GM12878 (cell line): Measurements from ENCODE around the gene DCAF4. TPM values are rescaled to one million over a fixed set of nuclear protein-coding genes. Genes with fewer than 3 reads are reported as not detected.
A peak's percentile ranks its signal among the peaks of the same experiment; 100 is the strongest.

Experiments
- ATAC-seq: fragments of 200-7000 bp; cut with Tn5 transposase; 3 replicates; pipeline ENCODE4 v1.9.1; 2020; ENCODE audit warnings: mild to moderate bottlenecking, moderate library complexity
- Bru-seq: library from RNA; stranded (reverse); fragments of 400-500 nt; gene quantifications from one replicate; lab custom pipeline; 2021; lab: Mats Ljungman, UMichigan
- BruChase-seq, 2 experiments: library from RNA; stranded (reverse); fragments of 400-500 nt; gene quantifications; one replicate each; lab custom pipeline; 2021; lab: Mats Ljungman, UMichigan
- BruUV-seq: library from RNA; stranded (reverse); fragments of 400-500 nt; replicated peaks from 2 replicates; lab custom pipeline; 2021; lab: Mats Ljungman, UMichigan
- CTCF ChIA-PET: fragments of 300-600 bp; sonication (Branson Sonifier 250); formaldehyde crosslinking; extraction: SDS; loops from one replicate; lab custom pipeline; 2021; ENCODE audit warnings: inconsistent platforms; lab: Yijun Ruan, JAX
- POLR2A ChIA-PET: fragments of 350-600 bp; formaldehyde crosslinking; extraction: SDS; loops from one replicate; lab custom pipeline; 2021; ENCODE audit warnings: inconsistent platforms; lab: Charles Lee
- RAD21 ChIA-PET: fragments of 300-600 bp; sonication (Branson Sonifier 250); formaldehyde crosslinking; loops from one replicate; lab custom pipeline; 2023; ENCODE audit warnings: antibody characterized with exemption; ENCODE audit not compliant: unreplicated experiment; lab: Charles Lee
- SMC1A ChIA-PET: fragments of 300-600 bp; sonication (Branson Sonifier 250); formaldehyde crosslinking; loops from one replicate; lab custom pipeline; 2023; ENCODE audit not compliant: unreplicated experiment, uncharacterized antibody; lab: Charles Lee
- DNase-seq: peaks from one replicate; pipeline ENCODE4 v3.0.0-alpha.2; 2011; ENCODE audit warnings: low read depth, low spot score
- FAIRE-seq: peaks from 3 replicates; lab custom pipeline; 2011; peaks lifted over from hg19 to GRCh38; lab: Jason Lieb, UNC
- H2AFZ ChIP-seq: 2 replicates; pipeline ENCODE4 v1.6.0; 2011; ENCODE audit warnings: low read depth, low read length, control low read depth; ENCODE audit not compliant: control insufficient read depth
- H3K27ac ChIP-seq: 2 replicates; pipeline ENCODE4 v1.5.1; 2011; ENCODE audit warnings: control low read depth; ENCODE audit not compliant: control insufficient read depth, insufficient read depth
- H3K27me3 ChIP-seq, 2 experiments: replicated peaks in 1 of 2; 2 replicates each; pipeline versions ENCODE4 v1.6.0 to v1.6.1; 2011; ENCODE audit warnings: low read length in 1 of 2; ENCODE audit not compliant: control insufficient read depth in 2 of 2, insufficient read depth in 2 of 2
- H3K36me3 ChIP-seq, 2 experiments: 2 replicates each; pipeline ENCODE4 v1.5.1; 2011; ENCODE audit warnings: low read length in 1 of 2; ENCODE audit not compliant: control insufficient read depth in 2 of 2, insufficient read depth in 2 of 2
- H3K4me1 ChIP-seq: 2 replicates; pipeline ENCODE4 v1.6.1; 2011; ENCODE audit warnings: mild to moderate bottlenecking, low read length, moderate library complexity, mixed read lengths; ENCODE audit not compliant: control insufficient read depth, insufficient read depth
- H3K4me2 ChIP-seq: 2 replicates; pipeline ENCODE4 v1.6.0; 2011; ENCODE audit warnings: control low read depth; ENCODE audit not compliant: control insufficient read depth, insufficient read depth
- H3K4me3 ChIP-seq: fragments of 200-600 bp; sonication (generic); 2 replicates; pipeline ENCODE4 v1.5.1; 2016
- H3K79me2 ChIP-seq: 2 replicates; pipeline ENCODE4 v1.6.0; 2011; ENCODE audit warnings: low read length; ENCODE audit not compliant: control insufficient read depth, insufficient read depth
- H3K9ac ChIP-seq: 2 replicates; pipeline ENCODE4 v1.8.0; 2011; ENCODE audit warnings: low read length, control low read depth, mixed read lengths; ENCODE audit not compliant: control insufficient read depth, insufficient read depth
- H3K9me3 ChIP-seq: replicated peaks from 3 replicates; pipeline ENCODE4 v1.5.1; 2011; ENCODE audit warnings: mild to moderate bottlenecking, low read length; ENCODE audit not compliant: control insufficient read depth, insufficient read depth
- H4K20me1 ChIP-seq: 2 replicates; pipeline ENCODE4 v1.6.0; 2011; ENCODE audit not compliant: control insufficient read depth, insufficient read depth
- CTCF ChIP-seq, 3 experiments: IDR thresholded peaks in 2 of 3; conservative IDR thresholded peaks in 1 of 3; 2 replicates each; pipeline ENCODE4 v1.5.1; 2011; ENCODE audit warnings: low read depth in 3 of 3, low read length in 3 of 3, mild to moderate bottlenecking in 3 of 3, control low read depth in 2 of 3, moderate library complexity in 2 of 3, inconsistent platforms in 1 of 3, mixed read lengths in 1 of 3; ENCODE audit not compliant: control insufficient read depth in 2 of 3, insufficient read depth in 1 of 3; ENCODE audit errors: extremely low read depth in 1 of 3
- E4F1 ChIP-seq: fragments of 450-650 bp; IDR thresholded peaks from 2 replicates; pipeline ENCODE4 v1.6.1; 2018; ENCODE audit warnings: borderline replicate concordance, mild to moderate bottlenecking; ENCODE audit not compliant: partially characterized antibody
- FOS ChIP-seq: IDR thresholded peaks from 3 replicates; pipeline ENCODE4 v1.6.1; 2011; ENCODE audit warnings: borderline replicate concordance; ENCODE audit not compliant: insufficient read length; ENCODE audit errors: extremely low read depth
- IKZF1 ChIP-seq: fragments of 450-650 bp; conservative IDR thresholded peaks from 2 replicates; pipeline ENCODE4 v1.6.1; 2017; ENCODE audit warnings: antibody characterized with exemption, mild to moderate bottlenecking
- LARP7 ChIP-seq: fragments of 450-650 bp; IDR thresholded peaks from 2 replicates; pipeline ENCODE4 v1.6.1; 2017; ENCODE audit warnings: mild to moderate bottlenecking
- MEF2A ChIP-seq: IDR thresholded peaks from 2 replicates; pipeline ENCODE4 v1.6.1; 2011; ENCODE audit warnings: low read depth, mild to moderate bottlenecking, low read length, moderate library complexity; ENCODE audit not compliant: insufficient read depth
- NFYB ChIP-seq: IDR thresholded peaks from 2 replicates; pipeline ENCODE4 v1.6.1; 2011; ENCODE audit warnings: low read depth, mild to moderate bottlenecking, low read length, improper control_type of control experiment, moderate library complexity; ENCODE audit not compliant: insufficient read depth
- TBL1XR1 ChIP-seq: IDR thresholded peaks from 2 replicates; pipeline ENCODE4 v1.6.1; 2012; ENCODE audit warnings: low read depth, low read length, improper control_type of control experiment
- YY1 ChIP-seq: IDR thresholded peaks from 2 replicates; pipeline ENCODE4 v1.6.1; 2011; ENCODE audit warnings: low read depth, mild to moderate bottlenecking, low read length
- ZNF24 ChIP-seq: fragments of 450-650 bp; IDR thresholded peaks from 2 replicates; pipeline ENCODE4 v1.6.1; 2017; ENCODE audit warnings: antibody characterized with exemption, mild to moderate bottlenecking
- WGBS: methylation state at CpG from one replicate; pipeline ENCODE4 v1.1.6; 2016; ENCODE audit warnings: low lambda C conversion rate; ENCODE audit not compliant: insufficient replicate concordance, insufficient coverage; ENCODE audit errors: missing lambda C conversion rate; 5-methylcytosine and 5-hydroxymethylcytosine counted together
- in situ Hi-C: fragments of 300-500 bp; cut with MboI; formaldehyde crosslinking; loops from 9 replicates; pipeline ENCODE4 v1.14.3; 2018; ENCODE audit warnings: mixed read lengths
- intact Hi-C: fragments of 100-400 bp; cut with micrococcal nuclease; formaldehyde crosslinking; loops from one replicate; pipeline ENCODE4 v1.14.2; 2022; ENCODE audit not compliant: unreplicated experiment
- long read RNA-seq, 2 experiments: library from polyadenylated mRNA; unstranded; transcript quantifications; one replicate each; pipeline ENCODE4 v2.0.0, GENCODE V29; 2019 to 2020
- polyA minus RNA-seq, 3 experiments: library from RNA; depleted of rRNA, polyadenylated mRNA; stranded (reverse); fragments of >200 nt; gene quantifications; 2 replicates each; pipeline ENCODE4 v1.2.3, GENCODE V29; 2011
- polyA plus RNA-seq, 11 experiments: library from polyadenylated mRNA; depleted of rRNA in 4 of 11; unstranded in 6 of 11; stranded (reverse) in 5 of 11; fragments of >200 nt; fragmentation: Nextera tagmentation in 4 of 11; fragmentation: Illumina TruSeq in 1 of 11; extraction: Ambion mirVana in 4 of 11; extraction: Trizol in 1 of 11; gene quantifications; 1 replicate in 1 of 11; 2 replicates in 10 of 11; pipeline versions ENCODE4 v1.2.1 to v1.2.3, GENCODE V29; 2011 to 2016; ENCODE audit warnings: inconsistent platforms in 2 of 11, missing spikeins in 2 of 11, low read depth in 1 of 11
- total RNA-seq, 4 experiments: library from RNA; depleted of rRNA in 3 of 4; stranded (reverse); fragments of >200 nt in 3 of 4; fragmentation: Illumina TruSeq in 1 of 4; extraction: Trizol in 1 of 4; gene quantifications; 2 replicates each; pipeline versions ENCODE4 v1.2.1 to v1.2.3, GENCODE V29; 2013 to 2021
- TF ChIP-seq, protein P1 (sequence below): fragments of 150-350 bp; IDR thresholded peaks from 2 replicates; pipeline ENCODE4 v1.6.1; 2014; ENCODE audit warnings: mild to moderate bottlenecking, low read depth, low read length

The DCAF4 gene
- total RNA-seq (2013; cell fraction: nucleolus; rRNA removed), result 94.2 and 107 TPM in 2 replicates
- total RNA-seq (2014; rRNA removed) (20.5 and 22.6 TPM in 2 replicates), total RNA-seq (2014; rRNA removed; fragmentation: Illumina TruSeq; extraction: Trizol) (20.6 and 21.6 TPM in 2 replicates), total RNA-seq (2021) (24.9 and 29.4 TPM in 2 replicates), polyA plus RNA-seq (2011; rRNA removed) (33.7 and 44.8 TPM in 2 replicates), polyA plus RNA-seq (2014; fragmentation: Illumina TruSeq; extraction: Trizol) (25.5 and 51.1 TPM in 2 replicates), polyA plus RNA-seq (2014; fragmentation: Nextera tagmentation; extraction: Ambion mirVana) (1 to 10 TPM; 2.6 to 3.1 TPM), polyA plus RNA-seq (2014; rRNA removed) (26.2 and 28.3 TPM in 2 replicates), polyA plus RNA-seq (2016; fragmentation: Nextera tagmentation; extraction: Ambion mirVana) (10 to 100 TPM; 18.7 to 18.8 TPM), polyA minus RNA-seq (2011; rRNA and poly(A)+ RNA removed) (37.8 and 51.0 TPM in 2 replicates), Bru-seq, nascent RNA (percentile 72 among the genes with signal in this experiment), BruChase-seq, experiment 1, labeled RNA remaining after a 6-hour chase (percentile 69 among the genes with signal in this experiment), BruChase-seq, experiment 2, labeled RNA remaining after a 2-hour chase (percentile 70 among the genes with signal in this experiment)
- 13.8 TPM for polyA plus RNA-seq (2011; ENCODE audit: low read depth)
- 42.0 and 54.1 TPM in 2 replicates for polyA plus RNA-seq (2011; cell fraction: cytosol; rRNA removed)
- polyA plus RNA-seq (2011; cell fraction: nucleus; rRNA removed), result 108 and 118 TPM in 2 replicates
- 13.2 and 13.5 TPM in 2 replicates for polyA plus RNA-seq (2012)
- polyA minus RNA-seq (2011; cell fraction: cytosol; rRNA and poly(A)+ RNA removed), result 5.9 and 12.5 TPM in 2 replicates
- 42.4 and 56.1 TPM in 2 replicates for polyA minus RNA-seq (2011; cell fraction: nucleus; rRNA and poly(A)+ RNA removed)
- long read RNA-seq, experiment 1, transcript DCAF4-202 (14 exons, 2,024 nt), result major isoform, 6 of 12 reads
- long read RNA-seq, experiment 1, partial matches to known transcripts, result 1 of 12 reads
- long read RNA-seq, experiment 1, other reads (novel, unspliced or antisense), result 5 of 12 reads
- long read RNA-seq, experiment 2, transcript DCAF4-202 (14 exons, 2,024 nt), result major isoform, 32 of 120 reads
- long read RNA-seq, experiment 2, partial matches to known transcripts, result 26 of 120 reads
- long read RNA-seq, experiment 2, other reads (novel, unspliced or antisense), result 62 of 120 reads

- ChIA-PET SMC1A (interaction anchor here (1.0 to 1.3 kb wide), 2 partner anchors 22 to 412 kb away, joined by 5 to 9 read pairs; no protein-coding TSS in a partner anchor), POLR2A (interaction anchor here (0.6 to 1.1 kb wide), 2 partner anchors 22 to 82 kb away, joined by 3 read pairs; no protein-coding TSS in a partner anchor), RAD21 (interaction anchor here (0.6 to 1.2 kb wide), 3 partner anchors 133 to 1154 kb away, joined by 3 read pairs; no protein-coding TSS in a partner anchor), CTCF (interaction anchor here (1.3 to 2.4 kb wide), 4 partner anchors 22 to 410 kb away, joined by 3 to 11 read pairs (median 7); no protein-coding TSS in a partner anchor)
- intact Hi-C loops (no loop called here), in situ Hi-C loops (no loop called here)
- peak within 1 kb of the TSS; percentile 71 for H3K9ac ChIP-seq
- H3K79me2 ChIP-seq, result peaks cover 22% of the 10 kb centered on the region
- no peaks in the 10 kb centered on the region for H3K9me3 ChIP-seq
- no peaks in the 10 kb centered on the region for H3K36me3 ChIP-seq
- whole genome bisulfite sequencing, result under 1% methylated on average over 55 of the region's 59 CpGs
- peak within 1 kb of the TSS; percentile 98 for H2AFZ ChIP-seq
- ATAC-seq, result peak; percentile 95
- H3K4me3 ChIP-seq, result peak within 1 kb of the TSS; percentile 94
- H3K27ac ChIP-seq, result peak within 1 kb of the TSS; percentile 63
- no peaks in the 10 kb centered on the region; the same call in 1 of the 2 replicates for H3K4me1 ChIP-seq
- no peaks in the 10 kb centered on the region for H3K27me3 ChIP-seq
- peak; percentile 98 for FAIRE-seq
- DNase-seq, result peak; percentile 94
- H4K20me1 ChIP-seq, result no peaks in the 10 kb centered on the region
- TSS peak; percentile 58 for BruUV-seq
- peak within 1 kb of the TSS; percentile 93 for H3K4me2 ChIP-seq
- TF ChIP-seq, protein P1, sequence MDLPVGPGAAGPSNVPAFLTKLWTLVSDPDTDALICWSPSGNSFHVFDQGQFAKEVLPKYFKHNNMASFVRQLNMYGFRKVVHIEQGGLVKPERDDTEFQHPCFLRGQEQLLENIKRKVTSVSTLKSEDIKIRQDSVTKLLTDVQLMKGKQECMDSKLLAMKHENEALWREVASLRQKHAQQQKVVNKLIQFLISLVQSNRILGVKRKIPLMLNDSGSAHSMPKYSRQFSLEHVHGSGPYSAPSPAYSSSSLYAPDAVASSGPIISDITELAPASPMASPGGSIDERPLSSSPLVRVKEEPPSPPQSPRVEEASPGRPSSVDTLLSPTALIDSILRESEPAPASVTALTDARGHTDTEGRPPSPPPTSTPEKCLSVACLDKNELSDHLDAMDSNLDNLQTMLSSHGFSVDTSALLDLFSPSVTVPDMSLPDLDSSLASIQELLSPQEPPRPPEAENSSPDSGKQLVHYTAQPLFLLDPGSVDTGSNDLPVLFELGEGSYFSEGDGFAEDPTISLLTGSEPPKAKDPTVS, result no peak
- TF ChIP-seq YY1, result 0 out of 2 replicates have a peak, but pooled peaks have one; percentile 13
- TF ChIP-seq IKZF1, result no peak
- TF ChIP-seq FOS, result peak; percentile 83
- no peak for TF ChIP-seq MEF2A
- TF ChIP-seq TBL1XR1, result no peak
- TF ChIP-seq NFYB, result peak; percentile 84
- TF ChIP-seq CTCF (IDR thresholded peaks at IDR 0.05 in 2 of 3, conservative IDR thresholded peaks at IDR 0.05 in 1 of 3; ENCODE audit: control insufficient read depth in 2 of 3, extremely low read depth in 1 of 3, insufficient read depth in 1 of 3, low read depth in 3 of 3, low read length in 3 of 3), result no peak
- TF ChIP-seq E4F1, result peak; percentile 85
- no peak for TF ChIP-seq ZNF24
- TF ChIP-seq LARP7, result peak; percentile 72
Measured at GRCh38 chr14:72926292-72927028, at the start of gene DCAF4. TSS of gene DCAF4 (plus strand) at chr14:72926464. CDS start at chr14:72937979, 11,515 bp downstream.
